CD4-positive, alpha-beta T cell treated with Interleukin-17A for 1 hour (primary cell): Measurements from ENCODE around the gene DNAH3.
"Not testable (repeated sequence)": the region's sequence is repeated elsewhere in the genome, so short reads cannot be mapped to it uniquely, and the experiment has no call there.

Experiments
- DNase-seq: peaks from one replicate; pipeline ENCODE4 v3.0.0-alpha.2; 2020

DNAH3 gene

GRCh38 chr16:21063314-21063713, 87.3 kb downstream of the DNAH3 start:
- not testable (repeated sequence) for DNase-seq

GRCh38 chr16:21060027-21060510, 90.6 kb downstream of the DNAH3 start:
- DNase-seq: no peak

DNA sequence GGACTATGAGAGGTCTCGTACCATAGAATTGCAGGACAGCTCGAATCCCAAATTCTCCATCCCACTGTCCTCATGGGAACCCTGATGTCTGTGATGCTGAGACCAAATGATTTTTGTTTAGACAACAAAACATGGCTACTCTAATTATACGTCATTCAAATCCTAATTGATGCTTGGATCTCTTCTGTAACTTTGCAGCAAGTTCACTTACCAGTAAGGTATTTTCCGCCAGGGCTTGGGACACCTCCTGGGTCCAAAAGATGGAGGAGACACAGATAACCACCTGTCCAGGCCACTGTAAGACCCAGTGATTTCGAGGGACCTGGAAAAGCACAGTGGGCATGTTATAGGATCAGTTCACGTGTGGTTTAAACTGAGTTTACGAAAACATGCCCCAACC, 92.8 kb downstream of the DNAH3 start:
- no peak for DNase-seq

DNA sequence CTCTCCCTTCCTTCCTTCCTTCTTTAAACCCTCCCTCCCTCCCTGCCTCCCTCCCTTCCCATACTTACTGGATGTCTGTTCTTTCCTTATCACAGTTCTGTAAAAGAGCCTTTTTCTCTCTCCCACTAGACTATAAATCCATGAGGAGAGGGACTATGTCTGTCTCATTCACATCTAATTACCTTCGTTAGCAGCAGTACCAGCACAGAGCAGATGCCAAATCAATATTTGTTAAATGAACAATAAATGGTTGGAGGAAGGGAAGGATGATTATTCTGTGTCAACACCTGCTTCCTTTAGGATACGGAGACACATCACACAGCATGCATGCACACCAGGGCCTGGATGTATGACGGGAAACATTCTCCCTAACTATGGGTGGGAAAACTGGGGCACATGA, 94.2 kb downstream of the DNAH3 start:
- DNase-seq: no peak

DNA sequence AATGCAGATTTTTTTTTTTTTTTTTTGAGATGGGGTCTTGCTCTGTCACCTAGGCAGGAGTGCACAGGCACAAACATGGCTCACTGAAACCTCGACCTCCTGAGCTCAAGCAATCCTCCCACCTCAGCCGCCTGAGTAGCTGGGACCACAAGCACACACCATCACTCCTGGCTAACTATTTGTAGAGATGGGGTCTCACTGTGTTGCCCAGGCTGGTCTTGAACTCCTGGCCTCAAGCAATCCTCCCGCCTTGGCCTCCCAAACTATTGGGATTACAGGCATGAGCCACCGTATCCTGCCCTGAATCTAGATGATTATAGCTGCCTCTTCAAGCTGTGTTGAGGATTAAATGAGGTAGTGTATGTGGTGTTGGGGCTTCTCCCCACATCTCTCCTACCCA, 94.9 kb downstream of the DNAH3 start:
- DNase-seq: not testable (repeated sequence)

- DNase-seq: no peak
Observed at GRCh38 chr16:21053590-21053989, 97.1 kb downstream of the DNAH3 start.

DNA sequence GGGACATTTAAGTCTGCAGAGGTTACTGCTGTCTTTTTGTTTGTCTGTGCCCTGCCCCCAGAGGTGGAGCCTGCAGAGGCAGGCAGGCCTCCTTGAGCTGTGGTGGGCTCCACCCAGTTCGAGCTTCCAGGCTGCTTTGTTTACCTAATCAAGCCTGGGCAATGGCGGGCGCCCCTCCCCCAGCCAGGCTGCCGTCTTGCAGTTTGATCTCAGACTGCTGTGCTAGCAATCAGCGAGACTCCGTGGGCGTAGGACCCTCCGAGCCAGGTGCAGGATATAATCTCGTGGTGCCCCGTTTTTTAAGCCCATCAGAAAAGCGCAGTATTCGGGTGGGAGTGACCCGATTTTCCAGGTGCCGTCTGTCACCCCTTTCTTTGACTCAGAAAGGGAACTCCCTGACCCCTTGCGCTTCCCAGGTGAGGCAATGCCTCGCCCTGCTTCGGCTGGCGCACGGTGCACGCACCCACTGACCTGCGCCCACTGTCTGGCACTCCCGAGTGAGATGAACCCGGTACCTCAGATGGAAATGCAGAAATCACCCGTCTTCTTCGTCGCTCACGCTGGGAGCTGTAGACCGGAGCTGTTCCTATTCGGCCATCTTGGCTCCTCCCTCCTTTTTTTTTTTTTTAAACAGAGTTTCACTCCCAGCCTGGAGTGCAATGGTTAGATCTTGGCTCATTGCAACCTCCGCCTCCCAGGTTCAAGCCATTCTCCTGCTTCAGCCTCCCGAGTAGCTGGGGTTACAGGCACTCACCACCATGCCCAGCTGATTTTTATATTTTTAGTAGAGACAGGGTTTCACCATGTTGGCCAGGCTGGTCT, 102.3 kb downstream of the DNAH3 start:
- DNase-seq: not testable (repeated sequence)

DNA sequence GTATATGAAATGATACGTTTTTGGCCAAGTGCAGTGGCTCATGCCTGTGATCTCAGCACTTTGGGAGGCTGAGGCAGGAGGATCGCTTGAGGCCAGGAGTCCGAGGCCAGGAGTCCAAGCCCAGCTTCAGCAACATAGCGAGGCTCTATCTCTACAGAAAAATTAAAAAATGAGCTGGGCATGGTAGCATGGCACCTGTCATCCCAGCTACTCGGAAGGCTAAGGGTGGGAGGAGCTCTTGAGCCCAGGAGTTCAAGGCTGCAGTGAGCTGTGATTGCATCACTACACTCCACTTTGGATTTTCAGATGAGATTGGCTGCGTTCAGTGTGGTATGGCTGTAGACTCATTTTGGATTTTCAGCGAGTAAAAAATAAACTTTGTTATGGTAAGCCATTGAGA, 112.4 kb downstream of the DNAH3 start:
- no peak for DNase-seq

DNA sequence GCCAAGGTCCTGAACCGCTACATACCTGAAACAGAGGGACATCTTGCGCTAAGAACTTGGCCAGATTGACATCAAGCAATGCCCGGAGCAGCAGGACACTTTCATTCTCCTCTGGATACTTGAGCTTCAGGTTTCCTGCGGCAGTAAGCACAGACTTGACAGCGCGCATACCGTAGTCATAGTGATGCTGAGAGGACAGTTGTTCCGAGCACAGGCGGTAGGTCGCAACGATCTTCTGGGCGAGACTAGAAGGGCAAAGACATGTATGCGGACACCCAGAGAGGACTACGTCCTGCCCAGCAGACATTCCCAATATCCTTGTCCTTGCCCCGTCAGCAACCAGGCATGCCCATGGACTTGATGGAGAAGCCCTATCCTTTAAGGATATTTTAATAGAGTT, 112.9 kb downstream of the DNAH3 start:
- no peak for DNase-seq

GRCh38 chr16:21037168-21037567, 113.5 kb downstream of the DNAH3 start:
- DNase-seq: no peak

- DNase-seq: no peak
Observed at GRCh38 chr16:21036471-21036870, 114.2 kb downstream of the DNAH3 start.

DNA sequence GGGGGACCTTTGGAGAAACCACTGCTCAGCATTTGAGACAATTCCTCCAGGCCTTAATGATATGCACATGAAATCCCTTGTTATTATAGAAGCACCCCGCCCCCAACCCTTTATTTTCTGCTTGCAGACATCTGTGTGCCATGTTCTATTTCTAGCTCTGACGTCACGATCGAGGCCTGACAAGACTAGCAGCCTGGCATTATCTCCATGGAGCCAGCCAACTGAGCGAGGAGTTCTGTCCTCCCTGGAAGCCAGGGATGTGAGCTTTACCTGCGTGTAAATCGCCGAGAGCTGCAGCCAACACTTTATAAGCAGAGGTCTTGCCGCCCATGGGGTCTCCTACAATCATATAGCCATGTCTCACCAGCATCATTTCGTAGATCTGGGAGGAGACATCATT, 116.9 kb downstream of the DNAH3 start:
- no peak for DNase-seq

DNA sequence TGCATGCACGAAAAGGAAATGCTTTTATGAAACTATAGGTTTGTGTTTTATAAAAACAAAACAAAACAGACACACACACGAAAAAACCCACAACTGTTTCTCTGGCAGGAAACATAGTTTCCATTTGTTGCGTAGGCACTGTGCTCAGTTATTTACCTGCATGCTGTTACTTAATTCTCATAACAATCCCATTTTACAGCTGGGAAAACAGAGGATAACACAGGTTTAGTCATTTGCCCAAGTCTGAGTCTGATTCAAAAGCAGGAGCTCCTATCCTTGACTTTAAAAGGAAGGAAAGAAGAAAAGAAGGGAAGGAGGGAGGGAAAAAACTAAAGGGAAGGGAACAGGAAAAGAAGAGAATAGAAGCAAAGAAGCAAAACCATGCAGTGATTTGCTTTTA, 117.4 kb downstream of the DNAH3 start:
- DNase-seq: no peak

DNA sequence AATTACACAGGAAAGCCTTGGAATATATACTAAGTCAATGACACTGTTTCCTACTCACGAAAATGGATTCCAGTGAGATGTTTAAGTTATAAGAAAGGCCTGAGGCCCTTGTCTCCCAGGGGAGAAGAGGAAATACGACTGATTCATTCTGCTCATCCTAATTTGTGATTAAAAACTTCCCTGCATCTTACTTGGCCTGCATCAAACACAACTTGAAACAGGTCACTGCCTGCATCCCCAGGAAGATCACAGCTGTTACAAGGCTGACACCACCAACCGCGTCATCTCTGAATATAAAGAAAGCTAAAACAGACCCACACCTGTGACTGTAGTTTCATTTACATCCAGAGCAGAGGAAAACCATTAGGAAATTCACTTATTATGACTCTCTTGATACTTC, 121.9 kb downstream of the DNAH3 start:
- DNase-seq: no peak

DNA sequence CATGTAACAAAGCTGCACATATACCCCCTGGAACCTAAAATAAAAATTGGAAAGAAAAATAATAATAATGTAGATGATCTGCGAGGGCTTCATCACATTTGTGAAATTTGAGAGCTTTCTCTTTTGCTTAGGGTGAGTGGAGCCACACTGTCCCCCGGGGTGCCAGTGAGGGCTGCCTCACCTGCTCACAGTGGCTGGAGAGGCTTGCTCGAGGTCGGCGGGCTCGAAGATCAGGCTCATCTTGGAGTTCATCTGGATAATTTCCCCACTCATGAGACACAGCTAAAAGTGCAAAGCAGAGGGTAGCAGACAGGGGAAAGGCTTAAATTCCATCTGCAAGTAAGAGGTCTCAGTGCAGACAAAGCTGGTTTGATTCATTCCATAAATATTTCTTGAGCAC, 123.8 kb downstream of the DNAH3 start:
- DNase-seq: no peak

DNA sequence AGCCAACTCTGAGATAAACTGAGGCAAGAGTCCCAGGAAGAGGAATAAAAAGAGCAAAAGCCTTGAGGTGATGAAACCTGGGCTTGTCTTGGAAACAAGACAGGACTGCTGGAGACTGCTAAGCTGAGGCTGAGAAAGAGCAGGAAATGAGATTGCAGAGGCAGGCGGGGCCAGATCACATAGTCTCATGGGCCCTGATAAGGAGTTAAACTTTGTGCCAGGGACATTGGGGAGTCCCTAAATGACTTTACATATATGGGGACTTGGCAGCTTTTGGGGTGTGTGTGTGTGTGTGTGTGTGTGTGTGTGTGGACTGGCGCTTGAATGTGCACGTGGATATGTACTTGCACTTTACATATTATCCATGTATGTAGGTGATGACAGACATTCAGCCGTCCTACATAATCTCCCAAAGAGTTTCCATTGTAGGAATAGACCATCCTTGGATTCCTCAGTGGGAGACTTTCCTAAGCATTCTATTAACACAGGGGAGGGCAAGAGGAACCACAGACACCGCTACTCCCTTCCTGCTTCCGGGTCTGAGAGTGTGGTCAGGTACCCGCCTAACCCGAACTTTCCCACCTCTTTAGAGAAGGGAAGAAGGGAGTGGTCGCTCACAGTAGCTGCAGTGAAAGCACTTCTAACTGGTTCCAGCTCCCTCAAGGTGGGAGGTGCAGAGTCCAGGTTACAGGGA, 127.0 kb downstream of the DNAH3 start:
- peak; percentile 18 for DNase-seq

- DNase-seq: no peak
Observed at GRCh38 chr16:21021316-21021715, 129.3 kb downstream of the DNAH3 start.

DNA sequence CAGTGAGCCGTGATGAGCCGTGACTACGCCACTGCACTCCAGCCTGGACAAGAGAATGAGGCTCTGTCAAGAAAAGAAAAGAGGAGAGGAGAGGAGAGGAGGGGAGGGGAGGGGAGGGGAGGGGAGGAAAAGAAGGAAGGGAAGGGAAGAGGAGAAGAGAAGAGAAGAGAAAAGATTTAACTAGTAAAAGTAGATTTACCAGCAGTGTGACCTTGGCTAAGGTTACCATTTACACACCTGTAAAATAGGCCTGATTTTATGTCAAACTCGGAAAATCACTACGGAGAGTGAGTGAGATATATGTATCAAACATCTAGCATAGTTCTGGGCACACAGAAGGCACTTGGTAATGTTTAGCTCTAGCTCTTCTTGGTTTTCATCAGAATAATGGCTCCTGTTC, 140.8 kb downstream of the DNAH3 start:
- DNase-seq: no peak

- no peak for DNase-seq
Observed at GRCh38 chr16:21005008-21005407, 145.6 kb downstream of the DNAH3 start.

DNA sequence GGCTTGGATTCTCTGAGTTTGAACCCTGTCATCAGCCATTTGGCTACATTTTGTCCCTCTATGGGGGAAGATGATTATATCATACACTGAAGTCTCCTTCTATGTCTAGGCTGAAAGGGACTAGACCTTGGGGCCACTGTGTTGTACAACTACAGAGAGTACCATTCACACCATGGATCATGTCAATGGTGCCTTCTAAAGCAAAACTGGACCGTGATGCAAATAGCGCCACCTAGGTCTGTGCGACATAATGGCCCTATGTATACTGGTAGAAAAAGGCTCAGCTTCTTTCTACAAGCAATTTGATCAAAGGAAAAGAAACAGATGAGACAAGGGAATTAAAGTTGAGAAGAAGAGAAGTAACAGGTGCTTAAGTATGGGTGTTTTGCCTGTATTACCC, 149.4 kb downstream of the DNAH3 start:
- peak; percentile 19 for DNase-seq

DNA sequence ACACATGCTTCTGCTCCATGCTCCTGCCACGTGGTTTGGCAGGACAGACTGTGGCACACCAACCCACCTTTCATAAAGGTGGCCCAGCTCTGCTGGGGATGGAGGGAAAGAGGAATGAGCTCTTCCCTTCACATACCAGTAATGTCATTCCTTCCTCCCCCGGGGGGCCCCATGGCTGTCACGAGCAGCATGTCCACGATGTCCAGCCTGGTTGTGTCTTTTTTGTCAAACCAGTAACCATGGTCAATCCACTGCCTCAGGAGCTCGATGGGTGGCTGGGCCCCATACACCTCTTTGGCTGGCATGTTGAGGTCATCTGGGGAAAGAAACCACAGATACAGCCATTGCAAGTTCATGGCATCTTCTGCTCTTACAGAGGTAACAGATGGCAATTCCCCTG, 153.5 kb downstream of the DNAH3 start:
- DNase-seq: no peak

GRCh38 chr16:20995711-20996110, 154.9 kb downstream of the DNAH3 start:
- DNase-seq: no peak

GRCh38 chr16:20989496-20990070, 161.1 kb downstream of the DNAH3 start:
- not testable (repeated sequence) for DNase-seq

DNA sequence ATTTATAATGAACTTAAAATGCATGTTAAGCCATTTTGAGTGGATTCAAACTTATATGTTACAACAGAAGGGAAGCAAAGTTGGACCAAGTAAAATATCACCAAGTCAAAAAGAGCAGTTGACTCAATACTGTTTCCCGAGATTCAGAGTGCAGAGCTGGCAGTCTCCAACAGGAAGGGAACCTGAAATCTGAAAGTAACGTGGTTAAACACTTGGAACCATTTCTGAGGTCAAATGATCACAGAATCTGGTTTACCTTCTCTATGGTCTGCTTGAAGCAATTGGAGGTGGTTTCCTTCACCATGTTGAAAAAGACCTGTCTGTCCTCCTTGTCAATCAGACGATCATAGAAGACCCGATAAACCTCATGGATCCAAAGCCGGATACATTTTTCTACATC, 163.6 kb downstream of the DNAH3 start:
- no peak for DNase-seq
